IPS-NIHi11 (cell line): Measurements from ENCODE around the gene LCTL.
"Not testable (repeated sequence)": the region's sequence is repeated elsewhere in the genome, so short reads cannot be mapped to it uniquely, and the experiment has no call there.

ENCODE experiments used
- DNase-seq: peaks from one replicate; pipeline ENCODE4 v3.0.0; 2012; ENCODE audit warnings: mixed read lengths, low spot score

LCTL gene

DNA sequence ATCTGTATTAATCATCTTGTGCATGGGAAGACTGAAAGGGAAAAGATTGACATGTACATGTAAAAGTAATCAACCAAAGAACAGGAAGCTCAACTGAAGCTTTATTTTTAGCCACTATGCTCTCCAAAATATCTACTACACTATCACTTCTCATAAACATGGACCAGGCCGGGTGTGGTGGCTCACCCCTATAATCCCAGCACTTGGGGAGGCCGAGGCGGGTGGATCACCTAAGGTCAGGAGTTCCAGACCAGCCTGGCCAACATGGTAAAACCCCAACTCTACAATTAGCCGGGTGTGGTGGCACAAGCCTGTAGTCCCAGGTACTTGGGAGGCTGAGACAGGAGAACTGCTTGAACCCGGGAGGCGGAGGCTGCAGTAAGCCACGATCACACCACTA is 65.5 kb downstream of the LCTL start:
- not testable (repeated sequence) for DNase-seq

DNA sequence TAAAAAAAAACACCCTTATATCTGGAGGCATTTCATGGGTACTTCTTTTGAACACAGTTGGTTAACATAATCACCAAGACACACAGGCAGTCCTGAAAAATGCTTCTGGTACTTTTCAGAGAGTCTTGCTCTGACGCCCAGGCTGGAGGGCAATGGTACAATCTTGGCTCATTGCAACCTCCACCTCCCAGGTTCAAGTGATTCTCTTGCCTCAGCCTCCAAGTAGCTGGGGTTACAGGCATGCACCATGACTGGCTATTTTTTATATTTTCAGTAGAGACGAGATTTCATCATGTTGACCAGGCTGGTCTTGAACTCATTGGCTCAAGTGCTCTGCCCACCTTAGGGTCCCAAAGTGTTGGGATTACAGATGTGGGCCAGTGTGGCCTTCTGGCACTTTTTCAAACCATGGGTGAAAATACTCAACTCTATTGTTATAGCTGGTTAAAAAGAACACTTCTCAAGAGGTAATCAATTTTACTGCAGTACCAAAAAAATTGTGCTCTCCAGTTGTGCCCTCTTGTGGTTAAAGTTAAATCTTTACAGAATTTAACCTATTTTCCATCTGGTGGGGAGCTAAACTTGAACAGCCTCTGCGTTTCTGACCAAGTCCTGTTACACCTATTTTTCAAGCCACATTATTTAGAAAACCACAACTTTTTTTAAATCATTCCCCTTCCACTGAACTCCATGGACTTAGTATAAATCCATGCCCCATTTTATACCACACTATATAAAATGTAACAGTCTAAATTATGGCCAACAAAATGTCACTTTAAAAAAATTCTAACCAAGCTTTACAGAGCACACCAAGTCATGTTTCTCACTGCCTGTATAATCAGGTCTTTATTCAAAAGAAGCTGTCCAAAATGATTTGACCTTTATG is 67.1 kb downstream of the LCTL start:
- no peak for DNase-seq
